ENCODE results near the gene INTS3. TPM values are rescaled to one million over a fixed set of nuclear protein-coding genes. Genes with fewer than 3 reads are reported as not detected.

Gene INTS3
- total and polyA plus RNA-seq, 9 of the 15 experiments (the other 6 are each of a cell fraction or from before 2014, with no cell fraction given): 6.3 to 24.1 (median 14.3) TPM

- TF ChIP-seq DDX20 (tag; IDR thresholded peaks at IDR 0.05; ENCODE audit: low read depth): no peak
- TF ChIP-seq ZFX (CRISPR knock-in tag; IDR thresholded peaks at IDR 0.05): no peak
- no peak for TF ChIP-seq CREBBP (IDR thresholded peaks at IDR 0.05; ENCODE audit: low read depth, low read length)
- no peak for TF ChIP-seq MIER1 (IDR thresholded peaks at IDR 0.05; ENCODE audit: low read depth)
Measured at GRCh38 chr1:153776352-153776751, 48.5 kb downstream of the INTS3 start (continued).

GRCh38 chr1:153776845-153777370 lies 49.1 kb downstream of the INTS3 start:
- H3K4me3 ChIP-seq: no peak overlapping the region
- POLR2A ChIA-PET: interaction anchor here (0.6 to 1.4 kb wide), 2 partner anchors 190 to 544 kb away, joined by 3 to 4 read pairs; partner anchors contain the start of gene AQP10
- no peak overlapping the region for H2AFZ ChIP-seq (ENCODE audit: low read depth, low read length)
- intact Hi-C loops (cut with micrococcal nuclease): loop anchor here (10.0 kb wide), 1 partner anchor 262 kb away; no protein-coding TSS in a partner anchor
- ATAC-seq (no peak), DNase-seq (ENCODE audit: extremely low read depth in 1 of 4, low spot score in 3 of 4) (no peak), FAIRE-seq (peak; percentile 37)
- H3K9ac ChIP-seq (ENCODE audit: insufficient read depth in 1 of 2, low read depth in 2 of 2, low read length in 2 of 2): peak overlapping the region in 1 of 2 experiments; percentile 29; a peak in 1 of 4 replicates
- H3K27me3 ChIP-seq (ENCODE audit: control insufficient read depth in 2 of 2, insufficient read depth in 2 of 2, low read length in 2 of 2): no peaks in the 10 kb centered on the region
- no peaks in the 10 kb centered on the region for H3K9me3 ChIP-seq (replicated peaks; ENCODE audit: control insufficient read depth, insufficient read depth, low read depth, low read length)
- no TSS peak for BruUV-seq (replicated peaks)
- H3K4me1 ChIP-seq (replicated peaks in 1 of 2; ENCODE audit: control insufficient read depth in 2 of 2, insufficient read depth in 2 of 2, low read length in 2 of 2): peaks cover 10 to 53% of the 10 kb centered on the region in 2 experiments
- peaks cover 12% of the 10 kb centered on the region; the same call in 2 of the 3 replicates for H3K36me3 ChIP-seq (ENCODE audit: control insufficient read depth, insufficient read depth, low read length)
- TF ChIP-seq IFI16 (CRISPR knock-in tag; IDR thresholded peaks at IDR 0.05) (no peak), MCM7 (IDR thresholded peaks at IDR 0.05) (no peak), ELK3 (CRISPR knock-in tag; IDR thresholded peaks at IDR 0.05) (no peak), JUN (IDR thresholded peaks at IDR 0.05; ENCODE audit: borderline replicate concordance, low read depth, low read length) (no peak), JUN (CRISPR knock-in tag; IDR thresholded peaks at IDR 0.05; ENCODE audit: borderline replicate concordance) (no peak), STAT6 (CRISPR knock-in tag; IDR thresholded peaks at IDR 0.05) (no peak), TSC22D4 (tag; IDR thresholded peaks at IDR 0.05) (no peak)
- TF ChIP-seq, protein P1, sequence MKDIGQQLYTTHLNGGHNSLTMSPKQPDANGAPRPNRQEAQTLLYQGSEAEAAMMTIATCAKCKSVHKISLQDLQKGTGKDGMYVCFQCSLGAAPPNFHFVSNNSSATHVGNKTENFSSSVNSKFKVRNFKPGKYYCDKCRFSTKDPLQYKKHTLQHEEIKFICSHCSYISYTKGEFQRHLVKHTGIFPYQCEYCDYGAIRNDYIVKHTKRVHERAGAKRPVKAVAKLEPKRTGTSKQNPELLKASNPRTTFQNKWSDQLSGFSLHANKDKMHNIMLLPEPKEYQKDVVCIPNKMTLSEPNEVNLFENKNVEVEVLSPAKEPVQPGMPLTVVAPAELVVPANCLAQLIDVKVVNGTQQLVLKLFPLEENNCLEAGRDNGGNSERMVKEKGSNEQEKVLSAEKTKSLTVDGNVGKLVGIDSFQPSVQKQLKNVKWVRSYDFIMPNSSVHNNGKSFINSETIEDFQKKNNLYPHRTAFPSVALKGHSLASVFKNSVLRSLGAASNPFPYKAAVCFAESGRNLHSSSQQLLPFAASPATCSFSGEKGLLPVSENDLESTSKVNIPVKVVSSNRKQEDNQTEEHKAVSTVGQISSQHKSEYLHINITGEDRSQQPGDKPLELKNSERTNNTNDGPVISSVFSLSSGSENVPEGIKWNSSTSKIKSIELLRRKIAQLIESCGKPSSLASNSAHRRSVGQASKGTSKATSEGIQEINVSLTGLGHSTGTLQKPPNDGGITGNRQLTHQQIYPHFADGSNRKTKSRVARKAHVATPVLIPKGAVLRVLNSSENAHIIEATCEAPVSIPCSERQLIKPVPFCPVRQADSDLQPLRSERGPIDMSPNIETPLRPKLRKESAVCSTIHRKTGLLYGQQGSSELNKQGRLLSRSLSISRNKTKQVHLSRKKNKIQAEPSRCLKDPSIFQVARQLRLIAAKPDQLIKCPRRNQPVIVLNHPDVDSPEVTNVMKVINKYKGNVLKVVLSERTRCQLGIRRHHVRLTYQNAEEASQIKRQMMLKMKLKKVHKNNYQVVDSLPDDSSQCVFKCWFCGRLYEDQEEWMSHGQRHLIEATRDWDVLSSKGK (CRISPR knock-in tag; IDR thresholded peaks at IDR 0.05): no peak
- in situ Hi-C loops (cut with MboI): loop anchor here (5.0 kb wide), 1 partner anchor 105 kb away; the partner anchor contains the start of gene ILF2
- H3K4me2 ChIP-seq (ENCODE audit: insufficient read depth, low read length): no peak overlapping the region
- no peaks in the 10 kb centered on the region for H3K9me1 ChIP-seq (ENCODE audit: control insufficient read depth, insufficient read depth, low read length)
- WGBS (ENCODE audit: insufficient coverage, low coverage, missing lambda C conversion rate): 68% methylated on average over 10 of the region's 10 CpGs
- H3K27ac ChIP-seq (ENCODE audit: extremely low read depth, low read depth, low read length): no peak overlapping the region
- no peaks in the 10 kb centered on the region for H3K79me2 ChIP-seq (ENCODE audit: control insufficient read depth, insufficient read depth, low read length)
- no peaks in the 10 kb centered on the region for H4K20me1 ChIP-seq (replicated peaks; ENCODE audit: control insufficient read depth, insufficient read depth, low read length)
- CTCF ChIA-PET (ENCODE audit: low intra/inter-chr PET ratio): no interaction called here

All from K562 (cell line).